Measurements from ENCODE around the gene TMEM37. TPM values are rescaled to one million over a fixed set of nuclear protein-coding genes. Genes with fewer than 3 reads are reported as not detected.
A peak's percentile ranks its signal among the peaks of the same experiment; 100 is the strongest.

Gene TMEM37
- total and polyA plus RNA-seq, 2 of the 13 experiments (the other 11 are each of a cell fraction or from before 2014, with no cell fraction given) = 37.7 to 115 TPM

DNA sequence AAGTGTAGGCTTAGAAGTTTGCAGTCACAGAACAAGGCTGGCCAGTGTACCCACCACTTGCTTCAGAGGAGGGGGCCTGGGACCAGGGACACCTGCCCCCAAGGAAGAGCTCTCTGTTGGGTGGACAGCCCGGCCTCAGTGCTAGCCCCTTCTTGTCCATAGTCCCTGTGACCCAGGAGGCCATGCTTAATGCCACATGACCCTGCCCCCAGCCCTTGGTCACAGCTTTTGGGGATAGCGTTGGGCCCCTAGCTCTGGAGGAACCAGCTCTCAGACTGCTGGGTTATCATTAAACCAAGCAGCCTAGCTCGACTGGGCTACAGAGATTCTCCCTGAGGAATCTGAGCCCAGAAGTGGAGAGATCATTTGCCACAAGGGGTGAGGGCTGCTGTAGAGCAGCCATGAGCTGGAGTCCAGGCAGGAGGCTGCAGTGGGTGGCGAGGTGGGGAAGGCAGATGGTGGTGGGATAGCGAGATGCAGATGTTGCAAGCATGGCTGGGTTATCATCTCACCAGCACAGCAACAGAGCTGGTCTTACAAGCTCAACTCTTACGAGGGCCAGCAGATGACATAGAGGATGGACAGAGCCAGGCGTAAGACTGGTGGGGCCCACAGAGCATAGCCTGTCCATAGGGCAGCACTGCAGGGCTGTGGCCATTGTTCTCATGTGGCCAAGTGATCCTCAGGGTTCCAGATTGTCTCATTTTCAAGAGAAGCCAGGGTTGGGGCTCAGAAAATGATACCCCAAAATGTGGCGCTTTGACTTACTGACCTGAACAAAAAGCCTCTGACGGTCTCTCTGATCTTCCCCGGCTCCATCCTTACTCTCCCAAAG, 7.2 kb upstream of the TMEM37 start (continued):
- TF ChIP-seq KDM5B (CRISPR knock-in tag; IDR thresholded peaks at IDR 0.05; ENCODE audit: borderline replicate concordance) (no peak), MEIS1 (CRISPR knock-in tag; IDR thresholded peaks at IDR 0.05; ENCODE audit: borderline replicate concordance) (no peak), XRCC5 (optimal IDR thresholded peaks at IDR 0.05; ENCODE audit: low read length) (peak; percentile 40), MXI1 (IDR thresholded peaks at IDR 0.05; ENCODE audit: borderline replicate concordance, low read depth, low read length) (no peak), GATA4 (IDR thresholded peaks at IDR 0.05; ENCODE audit: borderline replicate concordance, low read depth) (no peak), BATF2 (CRISPR knock-in tag; IDR thresholded peaks at IDR 0.05) (no peak), RFX5 (IDR thresholded peaks at IDR 0.05; ENCODE audit: low read depth, low read length) (no peak), ZNF562 (CRISPR knock-in tag; IDR thresholded peaks at IDR 0.05; ENCODE audit: borderline replicate concordance) (no peak), RXRA (CRISPR knock-in tag; IDR thresholded peaks at IDR 0.05) (peak; percentile 48; the same call in 1 of the 2 replicates), ZFP36L1 (CRISPR knock-in tag; IDR thresholded peaks at IDR 0.05) (no peak; the same call in 1 of the 2 replicates), ATF7 (IDR thresholded peaks at IDR 0.05) (no peak), ATF7 (CRISPR knock-in tag; IDR thresholded peaks at IDR 0.05) (no peak), IKZF5 (CRISPR knock-in tag; IDR thresholded peaks at IDR 0.05) (peak; percentile 11; the same call in 1 of the 2 replicates), HIVEP1 (CRISPR knock-in tag; IDR thresholded peaks at IDR 0.05) (0 out of 2 replicates have a peak, but pooled peaks have one; percentile 28), TARDBP (CRISPR knock-in tag; IDR thresholded peaks at IDR 0.05) (no peak), CHD4 (IDR thresholded peaks at IDR 0.05; ENCODE audit: borderline replicate concordance, low read length) (no peak), ZNF3 (CRISPR knock-in tag; IDR thresholded peaks at IDR 0.05) (0 out of 2 replicates have a peak, but pooled peaks have one; percentile 22), PRMT3 (CRISPR knock-in tag; IDR thresholded peaks at IDR 0.05; ENCODE audit: borderline replicate concordance, low read depth) (no peak), SYNCRIP (IDR thresholded peaks at IDR 0.05; ENCODE audit: insufficient read depth, low read depth, low read length) (no peak), SMAD1 (CRISPR knock-in tag; IDR thresholded peaks at IDR 0.05; ENCODE audit: borderline replicate concordance, low read depth) (peak; percentile 61; the same call in 1 of the 2 replicates), MAZ (IDR thresholded peaks at IDR 0.05; ENCODE audit: borderline replicate concordance, low read depth, low read length) (no peak), MAZ (CRISPR knock-in tag; IDR thresholded peaks at IDR 0.05; ENCODE audit: low read depth) (peak; percentile 46; the same call in 1 of the 2 replicates), MBD4 (IDR thresholded peaks at IDR 0.05; ENCODE audit: borderline replicate concordance, low read length) (no peak)
- TF ChIP-seq, protein P1, sequence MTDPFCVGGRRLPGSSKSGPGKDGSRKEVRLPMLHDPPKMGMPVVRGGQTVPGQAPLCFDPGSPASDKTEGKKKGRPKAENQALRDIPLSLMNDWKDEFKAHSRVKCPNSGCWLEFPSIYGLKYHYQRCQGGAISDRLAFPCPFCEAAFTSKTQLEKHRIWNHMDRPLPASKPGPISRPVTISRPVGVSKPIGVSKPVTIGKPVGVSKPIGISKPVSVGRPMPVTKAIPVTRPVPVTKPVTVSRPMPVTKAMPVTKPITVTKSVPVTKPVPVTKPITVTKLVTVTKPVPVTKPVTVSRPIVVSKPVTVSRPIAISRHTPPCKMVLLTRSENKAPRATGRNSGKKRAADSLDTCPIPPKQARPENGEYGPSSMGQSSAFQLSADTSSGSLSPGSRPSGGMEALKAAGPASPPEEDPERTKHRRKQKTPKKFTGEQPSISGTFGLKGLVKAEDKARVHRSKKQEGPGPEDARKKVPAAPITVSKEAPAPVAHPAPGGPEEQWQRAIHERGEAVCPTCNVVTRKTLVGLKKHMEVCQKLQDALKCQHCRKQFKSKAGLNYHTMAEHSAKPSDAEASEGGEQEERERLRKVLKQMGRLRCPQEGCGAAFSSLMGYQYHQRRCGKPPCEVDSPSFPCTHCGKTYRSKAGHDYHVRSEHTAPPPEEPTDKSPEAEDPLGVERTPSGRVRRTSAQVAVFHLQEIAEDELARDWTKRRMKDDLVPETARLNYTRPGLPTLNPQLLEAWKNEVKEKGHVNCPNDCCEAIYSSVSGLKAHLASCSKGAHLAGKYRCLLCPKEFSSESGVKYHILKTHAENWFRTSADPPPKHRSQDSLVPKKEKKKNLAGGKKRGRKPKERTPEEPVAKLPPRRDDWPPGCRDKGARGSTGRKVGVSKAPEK (CRISPR knock-in tag; IDR thresholded peaks at IDR 0.05; ENCODE audit: borderline replicate concordance) = no peak
- TF ChIP-seq, protein P2, sequence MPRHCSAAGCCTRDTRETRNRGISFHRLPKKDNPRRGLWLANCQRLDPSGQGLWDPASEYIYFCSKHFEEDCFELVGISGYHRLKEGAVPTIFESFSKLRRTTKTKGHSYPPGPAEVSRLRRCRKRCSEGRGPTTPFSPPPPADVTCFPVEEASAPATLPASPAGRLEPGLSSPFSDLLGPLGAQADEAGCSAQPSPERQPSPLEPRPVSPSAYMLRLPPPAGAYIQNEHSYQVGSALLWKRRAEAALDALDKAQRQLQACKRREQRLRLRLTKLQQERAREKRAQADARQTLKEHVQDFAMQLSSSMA (CRISPR knock-in tag; IDR thresholded peaks at IDR 0.05) = no peak

Measured in HepG2 (cell line).